OCI-LY1 (cell line): ENCODE results near the gene C8B.

Source experiments
- H2AFZ ChIP-seq: fragments of 200-600 bp; sonication (generic), shearing (Covaris generic); 2 replicates; pipeline ENCODE4 v1.6.0; 2014; ENCODE audit warnings: antibody characterized with exemption, mild to moderate bottlenecking, low read length
- H3F3A ChIP-seq: fragments of 200-600 bp; sonication (generic), shearing (Covaris generic); 2 replicates; pipeline ENCODE4 v1.6.0; 2014; ENCODE audit warnings: mild to moderate bottlenecking, antibody characterized with exemption, low read length, moderate library complexity; ENCODE audit not compliant: insufficient read depth
- H3K27ac ChIP-seq: fragments of 200-600 bp; sonication (generic); 2 replicates; pipeline ENCODE4 v1.5.1; 2014; ENCODE audit warnings: low read length, mixed run types, mild to moderate bottlenecking, low read depth; ENCODE audit not compliant: poor library complexity, severe bottlenecking
- H3K27me3 ChIP-seq: fragments of 200-600 bp; sonication (generic); 2 replicates; pipeline ENCODE4 v1.6.0; 2014; ENCODE audit warnings: antibody characterized with exemption, mild to moderate bottlenecking, low read length, moderate library complexity; ENCODE audit not compliant: insufficient read depth
- H3K36me3 ChIP-seq: fragments of 200-600 bp; sonication (generic); 2 replicates; pipeline ENCODE4 v1.6.1; 2014; ENCODE audit warnings: mild to moderate bottlenecking, antibody characterized with exemption, low read length, moderate library complexity, mixed read lengths; ENCODE audit not compliant: insufficient read depth
- H3K4me1 ChIP-seq: fragments of 200-600 bp; sonication (generic); 2 replicates; pipeline ENCODE4 v1.5.1; 2014; ENCODE audit warnings: mild to moderate bottlenecking, low read length, moderate library complexity; ENCODE audit not compliant: insufficient read depth, severe bottlenecking
- H3K4me2 ChIP-seq: fragments of 200-600 bp; sonication (generic), shearing (Covaris generic); 2 replicates; pipeline ENCODE4 v1.6.1; 2014; ENCODE audit warnings: low read length
- H3K4me3 ChIP-seq: fragments of 200-600 bp; sonication (generic); 2 replicates; pipeline ENCODE4 v1.5.1; 2014; ENCODE audit warnings: low read length, low read depth, mild to moderate bottlenecking, mixed read lengths; ENCODE audit not compliant: poor library complexity, severe bottlenecking
- H3K79me2 ChIP-seq: fragments of 200-600 bp; shearing (Covaris generic); 2 replicates; pipeline ENCODE4 v1.6.1; 2016; ENCODE audit warnings: mixed run types, low read length, mixed read lengths; ENCODE audit not compliant: insufficient read depth
- H3K9ac ChIP-seq: fragments of 200-600 bp; sonication (generic), shearing (Covaris generic); 2 replicates; pipeline ENCODE4 v1.6.1; 2014; ENCODE audit warnings: mild to moderate bottlenecking, low read length, mixed read lengths
- H3K9me2 ChIP-seq: fragments of 200-600 bp; sonication (generic), shearing (Covaris generic); 2 replicates; pipeline ENCODE4 v1.6.1; 2014; ENCODE audit warnings: low read depth, mild to moderate bottlenecking, low read length, mixed read lengths
- H3K9me3 ChIP-seq: fragments of 200-600 bp; shearing (Covaris generic); 2 replicates; pipeline ENCODE4 v1.6.1; 2014; ENCODE audit warnings: low read length, mixed read lengths
- H4K20me1 ChIP-seq: fragments of 200-600 bp; sonication (generic), shearing (Covaris generic); 2 replicates; pipeline ENCODE4 v1.6.0; 2016; ENCODE audit warnings: mild to moderate bottlenecking, low read length; ENCODE audit not compliant: insufficient read depth
- EZH2 ChIP-seq: fragments of 200-600 bp; sonication (generic), shearing (Covaris generic); IDR thresholded peaks from 2 replicates; pipeline ENCODE4 v1.8.0; 2017; ENCODE audit warnings: borderline replicate concordance, mixed run types, mild to moderate bottlenecking, antibody characterized with exemption, low read length, moderate library complexity, mixed read lengths
- TF ChIP-seq, protein P1 (sequence below): fragments of 200-600 bp; sonication (generic), shearing (Covaris generic); IDR thresholded peaks from 2 replicates; pipeline ENCODE4 v1.5.1; 2017; ENCODE audit warnings: mild to moderate bottlenecking, antibody characterized with exemption, low read length, moderate library complexity, mixed read lengths

Gene C8B

DNA sequence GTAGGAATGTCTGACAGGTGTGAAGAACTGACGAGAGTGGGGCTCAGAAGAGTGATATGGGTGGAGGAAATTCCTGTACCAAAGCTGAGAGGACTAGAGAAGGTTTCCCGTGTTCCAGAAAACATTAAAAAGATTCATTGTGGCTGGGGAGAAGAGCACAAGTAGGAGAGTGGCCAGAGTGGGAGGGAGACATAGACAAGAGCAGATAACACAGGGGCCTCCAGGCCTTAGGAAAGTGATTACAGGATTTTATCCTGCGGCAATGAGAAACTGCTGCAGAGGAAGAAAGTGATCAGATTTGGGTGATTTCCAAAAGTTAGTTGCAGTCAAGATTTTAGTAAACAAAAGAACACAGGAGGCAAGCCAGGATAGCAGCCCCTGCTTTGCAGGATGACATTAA, 7.9 kb downstream of the C8B start:
- TF ChIP-seq, protein P1, sequence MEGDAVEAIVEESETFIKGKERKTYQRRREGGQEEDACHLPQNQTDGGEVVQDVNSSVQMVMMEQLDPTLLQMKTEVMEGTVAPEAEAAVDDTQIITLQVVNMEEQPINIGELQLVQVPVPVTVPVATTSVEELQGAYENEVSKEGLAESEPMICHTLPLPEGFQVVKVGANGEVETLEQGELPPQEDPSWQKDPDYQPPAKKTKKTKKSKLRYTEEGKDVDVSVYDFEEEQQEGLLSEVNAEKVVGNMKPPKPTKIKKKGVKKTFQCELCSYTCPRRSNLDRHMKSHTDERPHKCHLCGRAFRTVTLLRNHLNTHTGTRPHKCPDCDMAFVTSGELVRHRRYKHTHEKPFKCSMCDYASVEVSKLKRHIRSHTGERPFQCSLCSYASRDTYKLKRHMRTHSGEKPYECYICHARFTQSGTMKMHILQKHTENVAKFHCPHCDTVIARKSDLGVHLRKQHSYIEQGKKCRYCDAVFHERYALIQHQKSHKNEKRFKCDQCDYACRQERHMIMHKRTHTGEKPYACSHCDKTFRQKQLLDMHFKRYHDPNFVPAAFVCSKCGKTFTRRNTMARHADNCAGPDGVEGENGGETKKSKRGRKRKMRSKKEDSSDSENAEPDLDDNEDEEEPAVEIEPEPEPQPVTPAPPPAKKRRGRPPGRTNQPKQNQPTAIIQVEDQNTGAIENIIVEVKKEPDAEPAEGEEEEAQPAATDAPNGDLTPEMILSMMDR = no peak
- TF ChIP-seq EZH2 = no peak
- Histone ChIP-seq H3K4me3 (no peak overlapping the region), H3K4me2 (no peak overlapping the region), H3K9me3 (no peaks in the 10 kb centered on the region), H3K27me3 (no peaks in the 10 kb centered on the region), H3K79me2 (no peaks in the 10 kb centered on the region), H3F3A (no peaks in the 10 kb centered on the region), H4K20me1 (no peaks in the 10 kb centered on the region), H3K9ac (no peak overlapping the region), H3K9me2 (no peaks in the 10 kb centered on the region), H2AFZ (no peak overlapping the region), H3K36me3 (no peaks in the 10 kb centered on the region), H3K27ac (no peak overlapping the region), H3K4me1 (no peaks in the 10 kb centered on the region)

DNA sequence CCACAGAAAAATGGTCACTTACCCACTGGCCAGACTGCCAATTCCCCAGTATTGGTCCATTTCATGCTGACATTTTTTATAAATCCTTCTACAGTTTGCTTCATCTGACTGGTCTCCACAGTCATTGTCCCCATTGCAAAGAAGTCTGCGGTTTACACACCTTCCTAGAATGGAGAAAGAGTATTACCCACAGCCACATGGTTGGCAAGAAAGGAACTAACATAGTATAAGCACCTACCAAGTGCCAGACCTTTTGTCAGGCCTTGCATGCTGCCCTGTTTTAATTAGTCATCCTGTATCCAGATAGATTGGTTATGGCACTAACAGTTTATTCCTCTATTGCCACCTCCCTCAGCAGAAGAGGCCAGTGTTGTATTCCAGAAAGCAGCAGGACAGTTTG, 11.2 kb downstream of the C8B start:
- H3K36me3 ChIP-seq = no peaks in the 10 kb centered on the region
- no peak overlapping the region for H3K4me2 ChIP-seq
- no peaks in the 10 kb centered on the region for H3K9me3 ChIP-seq
- no peaks in the 10 kb centered on the region for H3F3A ChIP-seq
- no peak overlapping the region for H3K4me3 ChIP-seq
- H3K4me1 ChIP-seq = no peaks in the 10 kb centered on the region
- no peaks in the 10 kb centered on the region for H4K20me1 ChIP-seq
- no peak overlapping the region for H3K9ac ChIP-seq
- no peaks in the 10 kb centered on the region for H3K9me2 ChIP-seq
- H3K27me3 ChIP-seq = 0 out of 2 replicates have a peak, but pooled peaks cover 3% of the 10 kb centered on the region
- H3K79me2 ChIP-seq = no peaks in the 10 kb centered on the region
- no peak overlapping the region for H3K27ac ChIP-seq
- H2AFZ ChIP-seq = no peak overlapping the region
- TF ChIP-seq, protein P1 = no peak

DNA sequence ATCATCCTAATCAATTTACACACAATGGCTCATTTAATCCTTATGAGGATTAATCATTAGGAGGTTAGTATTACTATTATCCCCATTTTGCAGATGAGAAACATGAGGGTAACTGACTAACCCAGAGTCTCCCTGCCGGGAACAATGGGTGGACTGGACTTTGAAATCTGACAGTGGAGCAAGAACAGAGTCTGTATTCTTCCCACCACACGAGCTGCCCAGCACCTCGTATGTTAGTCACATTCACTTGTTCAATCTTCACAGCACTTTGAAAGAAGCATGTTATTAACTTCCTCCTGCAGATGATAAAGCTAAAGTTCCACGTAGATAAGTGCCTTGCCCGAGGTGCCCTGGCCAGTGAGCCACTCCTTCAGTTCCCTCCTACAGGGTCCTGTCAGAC, 12.4 kb downstream of the C8B start:
- Histone ChIP-seq H3K27me3 (0 out of 2 replicates have a peak, but pooled peaks cover 3% of the 10 kb centered on the region), H3K9me2 (no peaks in the 10 kb centered on the region), H3K79me2 (no peaks in the 10 kb centered on the region), H3K27ac (no peak overlapping the region), H3K9me3 (no peaks in the 10 kb centered on the region), H3K9ac (no peak overlapping the region), H4K20me1 (no peaks in the 10 kb centered on the region), H3F3A (no peaks in the 10 kb centered on the region), H3K4me2 (no peak overlapping the region), H3K4me3 (no peak overlapping the region), H2AFZ (no peak overlapping the region), H3K4me1 (no peaks in the 10 kb centered on the region), H3K36me3 (no peaks in the 10 kb centered on the region)
- TF ChIP-seq EZH2 = no peak
- TF ChIP-seq, protein P1 = no peak
